ENCODE measurements around the gene ASAP2.
"Not testable (repeated sequence)": the region's sequence is repeated elsewhere in the genome, so short reads cannot be mapped to it uniquely, and the experiment has no call there.

ASAP2 gene

GRCh38 chr2:9388950-9389911 lies 182.6 kb downstream of the ASAP2 start:
- DNase-seq: no peak

GRCh38 chr2:9390151-9390850 lies 183.7 kb downstream of the ASAP2 start:
- DNase-seq: no peak

- DNase-seq: no peak
Observed at GRCh38 chr2:9390991-9391390, 184.4 kb downstream of the ASAP2 start.

- no peak for DNase-seq
Observed at GRCh38 chr2:9391961-9392720, 185.5 kb downstream of the ASAP2 start.

GRCh38 chr2:9392898-9393765 lies 186.5 kb downstream of the ASAP2 start:
- DNase-seq: no peak

GRCh38 chr2:9394816-9395215 lies 188.2 kb downstream of the ASAP2 start:
- no peak for DNase-seq

GRCh38 chr2:9397201-9397600 lies 190.6 kb downstream of the ASAP2 start:
- DNase-seq: no peak

GRCh38 chr2:9398251-9398650 lies 191.6 kb downstream of the ASAP2 start:
- DNase-seq: not testable (repeated sequence)

- DNase-seq: no peak
Observed at GRCh38 chr2:9398881-9399780, 192.5 kb downstream of the ASAP2 start.

- no peak for DNase-seq
Observed at GRCh38 chr2:9400268-9401058, 193.9 kb downstream of the ASAP2 start.

- DNase-seq: no peak
Observed at GRCh38 chr2:9401059-9401547, 194.5 kb downstream of the ASAP2 start.

- DNase-seq: no peak
Observed at GRCh38 chr2:9401646-9402371, 195.2 kb downstream of the ASAP2 start.

GRCh38 chr2:9403924-9404323 lies 197.3 kb downstream of the ASAP2 start:
- DNase-seq: no peak

- DNase-seq: no peak
Observed at GRCh38 chr2:9404451-9404850, 197.8 kb downstream of the ASAP2 start.

- DNase-seq: no peak
Observed at GRCh38 chr2:9405636-9406035, 199.0 kb downstream of the ASAP2 start.

- DNase-seq: no peak
Observed at GRCh38 chr2:9406529-9407362, 200.1 kb downstream of the ASAP2 start.

- no peak for DNase-seq
Observed at GRCh38 chr2:9407363-9407811, 200.8 kb downstream of the ASAP2 start.

- DNase-seq: no peak
Observed at GRCh38 chr2:9408641-9409151, 202.1 kb downstream of the ASAP2 start.

Measured in RPMI8226 (cell line).